GM12875 (cell line): ENCODE results near the gene IGF2R.
"Not testable (repeated sequence)": the region's sequence is repeated elsewhere in the genome, so short reads cannot be mapped to it uniquely, and the experiment has no call there.

ENCODE experiments used
- H3K4me3 ChIP-seq: one replicate; pipeline ENCODE4 v1.5.1; 2011; ENCODE audit warnings: low read depth, low read length, control low read depth
- CTCF ChIP-seq: IDR thresholded peaks from 2 replicates; pipeline ENCODE4 v1.5.1; 2011; ENCODE audit warnings: low read depth, mild to moderate bottlenecking, control low read depth, inconsistent platforms, low read length, moderate library complexity, borderline replicate concordance; ENCODE audit not compliant: insufficient read depth

The IGF2R gene

GRCh38 chr6:160118620-160119229, 149.8 kb downstream of the IGF2R start:
- no peak for TF ChIP-seq CTCF
- H3K4me3 ChIP-seq = no peak overlapping the region

GRCh38 chr6:160120087-160120486, 151.2 kb downstream of the IGF2R start:
- no peak overlapping the region for H3K4me3 ChIP-seq
- no peak for TF ChIP-seq CTCF

GRCh38 chr6:160121558-160121957, 152.7 kb downstream of the IGF2R start, which contains the start of gene SLC22A1:
Gene SLC22A1, plus strand, starts transcription at chr6:160121815. Its CDS starts 121 bp downstream, at chr6:160121936.
- no peak for TF ChIP-seq CTCF

GRCh38 chr6:160121981-160122380, 153.1 kb downstream of the IGF2R start:
- no peak overlapping the region for H3K4me3 ChIP-seq
- no peak for TF ChIP-seq CTCF

More at GRCh38 chr6:160121558-160121957, 152.7 kb downstream of the IGF2R start, which contains the start of gene SLC22A1:
- no peak within 1 kb of the TSS for H3K4me3 ChIP-seq

- no peak overlapping the region for H3K4me3 ChIP-seq
- TF ChIP-seq CTCF = no peak
These were observed 153.9 kb downstream of the IGF2R start for GRCh38 chr6:160122744-160123143.

GRCh38 chr6:160124007-160124406, 155.1 kb downstream of the IGF2R start:
- TF ChIP-seq CTCF = no peak
- H3K4me3 ChIP-seq = no peak overlapping the region

GRCh38 chr6:160124605-160125004, 155.7 kb downstream of the IGF2R start:
- TF ChIP-seq CTCF = no peak
- H3K4me3 ChIP-seq = no peak overlapping the region

GRCh38 chr6:160125105-160125504, 156.2 kb downstream of the IGF2R start:
- H3K4me3 ChIP-seq = not testable (repeated sequence)
